Raji (cell line): ENCODE measurements around the gene PTPRF.

Experiments used
- POLR2A ChIP-seq: IDR thresholded peaks from 2 replicates; pipeline ENCODE4 v1.6.1; 2011; ENCODE audit warnings: low read depth, low read length, control low read depth; ENCODE audit not compliant: insufficient read depth

PTPRF gene

DNA sequence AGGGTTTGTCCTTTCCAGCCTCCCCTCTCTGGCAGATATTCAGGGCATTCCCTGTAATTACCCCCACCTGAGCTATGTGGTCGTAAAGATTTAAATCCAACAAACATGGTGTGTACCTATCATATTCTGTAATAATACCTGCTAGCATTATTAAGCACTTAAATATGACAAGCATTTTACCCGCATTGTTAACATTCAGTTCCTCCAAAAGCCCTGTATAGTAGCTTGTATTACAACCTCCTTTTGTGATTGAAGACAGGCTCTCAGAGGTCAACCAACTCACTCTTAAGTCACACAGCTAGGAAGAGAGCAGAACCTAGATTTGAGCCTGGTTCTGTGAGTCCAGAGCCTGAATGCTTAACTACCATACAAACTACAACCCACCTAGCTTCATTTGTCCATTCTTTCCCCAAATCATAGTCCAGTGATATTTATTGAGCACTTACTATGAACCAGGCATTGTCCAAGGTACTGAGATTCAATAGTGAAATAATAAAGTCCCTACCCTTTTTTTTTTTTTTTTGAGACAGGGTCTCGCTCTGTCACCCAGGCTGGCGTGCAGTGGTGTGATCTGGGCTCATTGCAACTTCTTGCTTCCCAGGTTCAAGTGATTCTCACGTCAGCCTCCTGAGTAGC is 105.4 kb downstream of the PTPRF start:
- TF ChIP-seq POLR2A = no peak

DNA sequence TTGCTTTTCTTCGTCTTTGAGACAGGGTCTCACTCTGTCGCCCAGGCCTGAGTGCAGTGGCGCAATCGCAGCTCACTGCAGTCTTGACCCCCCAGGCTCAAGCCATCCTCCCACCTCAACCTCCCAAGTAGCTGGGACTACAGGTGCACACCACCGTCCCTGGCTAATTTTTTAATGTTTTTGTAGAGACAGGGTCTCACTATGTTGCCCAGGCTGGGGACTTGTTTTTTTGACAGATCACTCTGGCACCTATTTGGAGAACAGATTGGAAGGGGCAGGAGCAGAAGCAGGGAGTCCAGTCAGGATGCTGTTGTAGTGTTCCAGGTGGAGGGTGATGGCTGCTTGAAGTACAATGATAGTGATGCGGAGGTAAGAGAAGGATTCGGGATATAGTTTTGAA is 106.6 kb downstream of the PTPRF start:
- no peak for TF ChIP-seq POLR2A

DNA sequence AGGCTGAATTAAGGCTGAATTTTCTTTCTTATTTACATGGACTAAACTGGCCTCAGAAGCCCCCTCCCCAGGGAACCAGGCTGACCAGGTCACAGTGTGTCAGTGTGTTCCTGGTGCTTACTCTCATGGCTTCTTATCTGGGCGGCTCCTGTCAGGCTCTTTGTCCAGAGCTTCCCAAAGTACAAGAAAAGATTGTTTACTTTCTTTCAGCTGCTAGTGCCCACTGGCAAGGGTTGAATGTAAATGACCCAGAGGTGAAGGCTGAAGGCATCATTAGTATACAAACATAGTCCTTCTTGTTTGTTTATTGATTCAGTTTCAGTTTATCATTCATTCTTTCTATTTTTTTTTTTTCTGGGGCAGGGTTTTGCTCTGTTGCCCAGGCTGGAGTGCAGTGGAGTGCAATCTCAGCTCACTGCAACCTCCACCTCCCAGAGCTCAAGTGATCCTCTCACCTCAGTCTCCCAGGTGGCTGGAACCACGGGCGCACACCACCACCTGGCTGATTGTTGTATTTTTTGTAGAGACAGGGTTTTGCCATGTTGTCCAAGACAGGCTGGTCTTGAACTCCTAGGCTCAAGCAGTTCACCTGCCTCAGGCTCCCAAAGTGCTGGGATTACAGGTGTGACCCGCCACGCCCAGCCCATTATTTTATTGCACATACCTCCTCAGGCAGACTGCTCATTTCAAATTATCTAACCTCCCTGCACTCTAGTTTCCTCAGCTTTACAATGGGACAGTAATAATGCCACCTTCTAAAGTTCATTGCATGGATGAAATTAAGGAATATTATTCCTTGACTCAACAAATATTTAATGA is 109.5 kb downstream of the PTPRF start:
- no peak for TF ChIP-seq POLR2A

DNA sequence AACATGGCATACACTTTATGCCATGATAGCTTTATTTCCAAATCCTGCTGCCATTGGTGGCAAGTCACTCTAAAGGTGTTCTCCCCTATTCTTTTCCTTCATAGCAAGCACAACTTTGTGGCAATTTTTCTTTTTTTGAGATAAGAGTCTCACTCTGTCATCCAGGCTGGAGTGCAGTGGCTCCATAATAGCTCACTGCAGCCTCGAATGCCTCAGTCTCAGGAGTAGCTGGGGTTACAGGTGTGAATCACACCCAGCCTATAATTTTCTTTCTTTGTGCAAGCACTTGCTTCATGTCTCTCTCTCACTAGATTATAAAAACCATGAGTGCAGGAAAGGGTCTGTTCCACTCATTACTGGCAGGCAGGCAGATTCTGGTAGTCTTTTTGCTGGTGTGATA is 113.9 kb downstream of the PTPRF start:
- TF ChIP-seq POLR2A = no peak

DNA sequence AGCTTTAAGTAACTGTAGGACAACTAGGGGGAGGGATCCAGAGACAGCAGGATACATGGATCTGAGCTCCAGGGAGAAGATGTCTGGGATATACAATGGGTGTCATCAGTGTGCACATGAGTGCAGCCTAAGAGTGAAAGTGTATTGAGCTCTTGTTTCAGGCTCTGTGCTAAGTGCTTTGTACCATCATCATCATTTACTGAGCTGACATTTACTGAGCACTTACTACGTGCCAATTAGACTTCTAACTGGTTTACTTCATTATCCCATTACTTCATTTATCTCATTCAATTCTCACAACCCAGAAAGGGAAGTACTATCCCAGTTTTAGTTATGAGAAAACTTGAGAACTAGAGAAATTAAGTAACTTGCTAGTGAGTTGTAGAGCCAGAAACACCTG is 114.8 kb downstream of the PTPRF start:
- no peak for TF ChIP-seq POLR2A

DNA sequence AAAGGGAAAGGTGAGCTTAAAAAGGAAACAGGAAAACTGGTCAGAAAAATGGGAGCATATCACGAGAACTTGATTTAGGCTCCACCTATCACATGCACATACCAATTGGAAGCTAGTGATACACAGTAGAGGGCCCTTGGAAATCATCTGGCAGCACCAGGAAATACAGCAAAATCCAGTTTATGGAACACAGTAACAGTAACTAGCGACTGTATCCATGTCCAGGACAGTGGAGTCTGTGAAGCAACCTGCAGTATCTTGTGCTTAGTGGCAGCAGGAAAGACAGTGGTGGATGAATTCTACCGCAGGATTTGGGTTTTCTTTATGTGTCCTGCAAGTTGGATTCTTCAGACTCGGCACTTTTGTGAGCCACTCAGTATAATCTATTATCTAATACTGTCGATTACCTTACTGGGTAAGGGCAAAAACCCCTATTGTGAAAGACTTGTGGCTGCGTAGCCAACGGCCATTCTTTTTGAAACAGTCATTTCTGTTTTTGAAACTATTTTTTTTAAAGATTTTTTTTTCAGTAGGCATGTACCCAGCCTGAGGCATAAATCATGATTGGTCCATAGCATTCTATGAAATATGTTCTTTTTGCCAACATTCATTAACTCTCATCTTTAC is 117.7 kb downstream of the PTPRF start:
- no peak for TF ChIP-seq POLR2A

DNA sequence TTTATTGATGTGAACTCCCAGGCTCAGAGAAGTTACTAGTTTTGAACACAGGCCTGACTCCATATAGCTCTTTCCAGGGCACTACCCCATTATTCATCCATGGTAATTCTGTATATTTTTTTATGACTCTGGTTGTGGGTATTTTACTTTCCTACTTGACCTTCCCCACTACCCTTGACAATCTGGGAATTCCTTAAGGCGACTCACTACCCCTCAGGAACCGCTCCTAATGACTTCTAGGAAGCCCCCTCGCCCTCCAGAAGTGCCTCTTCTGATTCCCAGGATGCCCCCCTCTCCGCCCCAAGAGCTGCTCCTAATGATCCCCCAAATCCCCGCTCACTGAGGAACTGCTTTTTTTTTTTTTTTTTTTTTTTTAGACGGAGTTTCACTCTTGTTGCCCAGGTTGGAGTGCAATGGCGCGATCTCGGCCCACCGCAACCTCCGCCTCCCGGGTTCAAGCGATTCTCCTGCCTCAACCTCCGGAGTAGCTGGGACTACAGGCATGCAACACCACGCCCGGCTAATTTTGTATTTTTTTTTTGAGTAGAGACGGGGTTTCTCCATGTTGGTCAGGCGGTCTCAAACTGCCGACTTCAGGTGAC is 118.3 kb downstream of the PTPRF start:
- no peak for TF ChIP-seq POLR2A

DNA sequence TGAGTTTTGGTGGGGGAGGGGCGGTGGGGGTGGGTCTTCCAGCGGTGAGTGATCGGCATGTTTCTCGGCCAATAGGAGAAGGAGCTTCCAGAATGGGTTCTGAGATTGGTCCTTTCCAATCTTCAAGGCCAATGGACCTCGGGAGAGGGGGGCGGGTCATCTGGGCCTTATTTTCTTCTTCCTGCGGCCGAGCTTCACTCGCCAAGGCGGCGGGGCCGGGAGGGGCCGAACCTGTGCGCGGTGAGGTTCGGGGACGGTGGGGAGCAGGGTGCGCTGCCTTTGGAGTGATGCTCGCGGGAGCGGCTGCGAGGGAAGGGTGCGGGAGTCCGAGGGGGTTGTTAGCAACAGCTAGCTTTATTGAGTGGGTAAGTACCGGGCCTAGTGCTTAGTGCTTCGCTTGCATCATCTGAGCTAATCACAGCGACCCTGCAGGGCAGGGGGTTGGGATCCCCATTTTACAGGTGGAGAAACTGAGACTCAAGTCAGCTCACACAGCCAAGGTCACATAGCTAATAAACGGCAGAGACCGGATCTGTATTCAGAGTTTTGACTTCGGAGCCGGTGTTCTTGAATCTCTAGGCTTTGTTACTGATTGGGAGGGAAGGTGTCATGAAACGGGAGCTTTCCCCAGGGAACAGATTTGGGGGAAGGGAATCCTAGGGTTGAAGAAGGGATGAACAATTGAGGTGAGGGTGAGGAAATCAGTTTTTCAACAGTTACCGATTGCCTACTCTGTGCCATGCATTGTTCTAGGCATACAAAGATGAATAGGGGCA is 119.8 kb downstream of the PTPRF start:
- peak; percentile 99 for TF ChIP-seq POLR2A

DNA sequence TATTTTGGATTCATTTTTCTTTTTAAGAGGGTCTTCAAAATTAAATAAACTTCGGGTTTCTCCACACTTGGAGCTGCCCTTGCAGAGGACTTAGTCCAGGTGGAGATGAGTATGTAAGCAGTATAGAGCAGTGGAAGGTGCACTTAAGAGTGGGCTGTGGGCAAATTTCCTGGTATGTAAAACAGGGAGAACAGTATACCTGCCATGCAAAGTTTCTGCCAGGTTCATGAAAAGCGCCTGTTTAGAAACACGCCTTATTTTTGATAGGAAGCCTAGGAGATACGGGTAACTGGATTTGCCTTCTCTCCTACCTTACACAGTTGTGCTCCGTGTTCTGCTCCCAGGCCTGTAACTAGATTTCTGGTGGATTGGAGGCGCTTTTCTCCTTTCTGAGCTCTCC is 120.5 kb downstream of the PTPRF start:
- no peak for TF ChIP-seq POLR2A

DNA sequence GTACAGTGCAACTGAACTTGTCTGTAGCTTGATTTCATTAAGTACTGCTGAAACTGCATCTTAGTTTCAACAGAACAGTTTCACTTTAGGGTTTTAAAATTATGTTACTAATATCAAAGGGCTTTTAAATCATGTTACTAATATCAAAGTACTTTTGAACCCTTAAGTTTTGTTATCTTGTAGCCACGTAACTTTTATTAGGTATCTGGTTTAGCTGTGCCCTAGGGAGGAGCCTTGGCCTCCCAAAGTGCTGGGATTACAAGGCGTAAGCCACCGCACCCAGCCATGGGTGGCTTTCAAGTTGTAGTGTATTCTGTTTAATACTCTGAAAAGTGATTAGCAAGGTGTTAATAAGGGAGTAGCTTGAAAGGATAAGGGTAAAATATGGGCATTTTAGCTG is 121.2 kb downstream of the PTPRF start:
- TF ChIP-seq POLR2A = no peak

DNA sequence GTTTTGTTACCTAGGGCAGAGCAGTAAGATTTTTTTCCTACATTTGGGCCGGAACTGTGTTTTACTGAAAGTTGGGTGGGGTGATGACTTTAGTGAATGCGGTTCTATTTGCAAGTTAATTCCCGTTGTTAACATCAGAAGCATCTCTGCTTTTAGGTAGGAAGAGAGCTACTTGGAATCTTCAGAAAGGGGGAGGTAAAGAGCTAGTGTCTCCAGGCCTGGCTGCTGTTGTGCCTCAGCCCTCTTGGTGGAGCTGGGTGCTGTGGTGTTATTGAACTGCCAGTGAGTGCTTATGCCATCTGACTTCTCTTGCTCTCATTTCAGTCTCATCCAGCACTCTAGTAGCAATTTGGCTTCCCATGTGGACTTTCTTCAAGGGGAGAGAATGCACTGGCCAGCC is 122.7 kb downstream of the PTPRF start:
- no peak for TF ChIP-seq POLR2A

DNA sequence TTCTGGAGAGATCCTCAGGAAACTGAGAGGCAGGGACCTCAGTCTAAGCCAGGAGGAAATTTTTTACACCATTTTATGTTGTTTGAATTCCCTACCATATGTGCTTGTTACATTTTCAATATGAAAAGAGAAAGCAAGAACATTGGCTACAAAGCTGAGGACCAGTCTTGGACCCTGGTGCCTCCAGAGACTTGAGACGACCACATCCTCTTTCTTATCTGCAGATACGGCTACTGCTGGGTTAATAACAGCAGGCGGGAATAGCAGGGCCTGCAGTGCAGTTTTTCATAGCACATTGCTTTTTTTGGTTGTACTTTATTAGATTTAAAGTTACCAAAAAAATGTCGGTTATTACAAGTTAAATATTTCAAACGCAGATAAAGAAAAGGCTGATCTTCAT is 123.2 kb downstream of the PTPRF start:
- TF ChIP-seq POLR2A = no peak

DNA sequence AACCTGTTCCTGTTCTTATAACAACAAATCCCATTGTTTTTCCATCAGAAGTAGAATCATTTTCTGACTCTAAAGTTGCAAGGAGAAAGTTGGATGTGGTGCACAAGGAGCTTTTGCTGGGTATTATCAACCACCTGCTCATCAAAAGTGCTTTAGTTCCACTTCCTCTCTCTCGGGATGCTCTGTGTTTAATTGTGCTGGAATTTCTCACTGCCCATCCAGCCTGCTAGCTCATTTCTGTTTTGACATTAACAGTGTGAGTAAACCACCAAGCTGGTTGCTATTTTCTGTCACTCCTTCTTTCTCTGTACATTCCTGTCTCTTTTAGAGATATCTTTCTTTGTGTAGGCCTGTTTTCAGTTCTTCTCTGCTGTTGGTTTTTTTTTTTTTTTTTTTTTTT is 125.3 kb downstream of the PTPRF start:
- TF ChIP-seq POLR2A = no peak

DNA sequence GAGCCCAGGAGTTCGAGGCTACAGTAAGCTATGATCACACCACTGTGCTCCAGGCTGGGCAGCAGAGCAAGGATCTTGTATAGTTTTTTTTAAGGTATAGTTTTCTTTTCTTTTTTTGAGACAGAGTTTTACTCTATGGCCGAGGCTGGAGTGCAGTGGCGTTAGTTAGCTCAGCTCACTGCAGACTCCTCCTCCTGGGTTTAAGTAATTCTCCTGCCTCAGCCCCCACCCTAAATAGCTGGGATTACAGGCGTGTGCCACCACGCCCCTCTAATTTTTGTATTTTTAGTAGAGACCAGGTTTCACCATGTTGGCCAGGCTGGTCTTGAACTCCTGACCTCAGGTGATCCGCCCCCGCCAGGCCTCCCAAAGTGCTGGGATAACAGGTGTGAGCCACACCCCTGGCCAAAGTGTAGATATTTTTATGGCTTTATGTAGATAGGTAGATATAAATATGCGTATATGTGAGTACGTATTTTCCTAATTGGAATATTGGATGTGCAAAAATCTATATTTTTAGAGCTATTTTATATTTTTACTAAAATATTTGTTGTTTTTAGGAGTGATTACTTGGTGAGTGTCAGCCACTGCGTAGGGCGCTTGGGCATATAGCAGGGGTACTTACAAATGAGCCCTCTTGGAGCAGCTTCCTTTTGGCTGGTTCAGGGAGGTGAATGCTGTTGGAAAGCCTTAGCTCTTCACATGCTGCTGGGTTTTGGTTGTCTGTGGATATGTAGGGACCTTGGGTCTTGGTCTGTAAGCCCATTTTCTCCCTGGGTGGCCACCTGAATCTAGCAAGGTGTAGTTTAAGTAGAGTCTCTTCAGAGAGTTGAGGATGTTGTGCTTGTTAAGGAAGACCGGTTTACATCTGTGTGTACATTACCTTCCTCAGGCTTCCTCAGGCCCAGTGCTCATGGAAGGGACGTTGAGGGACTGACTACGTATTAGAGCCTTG is 128.8 kb downstream of the PTPRF start:
- no peak for TF ChIP-seq POLR2A

DNA sequence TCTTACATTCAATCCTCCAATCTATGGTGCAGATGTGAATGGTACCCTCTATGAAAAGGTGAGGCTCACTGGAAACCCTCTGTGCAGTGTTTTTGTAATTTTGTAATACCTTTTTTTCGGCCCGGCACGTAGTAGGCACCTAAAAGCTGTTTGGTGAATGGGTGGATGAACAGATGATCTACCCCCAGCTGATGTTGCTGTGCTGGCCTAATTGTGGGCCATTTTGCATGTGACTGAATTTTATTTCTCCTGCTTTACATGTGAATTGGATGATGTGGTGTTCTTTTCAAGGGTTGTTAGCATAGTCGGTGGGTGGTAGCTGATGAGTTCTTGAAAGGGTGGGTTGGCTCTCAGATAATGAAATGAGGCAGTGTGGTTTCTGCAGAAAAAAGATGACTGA is 129.7 kb downstream of the PTPRF start:
- TF ChIP-seq POLR2A = no peak

DNA sequence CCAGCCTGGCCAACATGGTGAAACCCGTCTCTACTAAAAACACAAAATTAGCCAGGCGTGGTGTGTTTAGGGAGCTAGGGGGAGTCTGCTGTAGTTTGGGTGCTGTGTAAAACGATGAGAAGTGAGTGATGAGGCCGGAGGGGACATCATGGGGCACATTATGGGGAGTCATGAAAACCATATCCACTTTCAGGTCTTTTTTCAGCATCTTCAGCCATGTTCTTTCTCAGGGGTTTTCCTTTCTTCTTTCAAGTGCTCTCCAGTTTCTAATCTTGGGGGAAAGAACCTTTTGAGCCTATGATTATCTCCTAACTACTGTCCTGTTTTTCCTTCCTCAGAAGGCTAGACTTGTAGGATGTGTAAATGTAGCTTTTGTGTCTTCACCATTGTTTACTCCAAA is 133.7 kb downstream of the PTPRF start:
- TF ChIP-seq POLR2A = no peak
